ENCODE results near the gene MAPK9.

Gene MAPK9

GRCh38 chr5:180201051-180201987 is 90.6 kb downstream of the MAPK9 start:
- DNase-seq, result peak; percentile 16

- DNase-seq, result no peak
Measured at GRCh38 chr5:180199390-180199789, 92.5 kb downstream of the MAPK9 start.

- DNase-seq, result no peak
Measured at GRCh38 chr5:180198208-180198607, 93.7 kb downstream of the MAPK9 start.

- DNase-seq, result no peak
Measured at GRCh38 chr5:180197016-180197702, 94.7 kb downstream of the MAPK9 start.

GRCh38 chr5:180194410-180195345 is 97.2 kb downstream of the MAPK9 start:
- no peak for DNase-seq

GRCh38 chr5:180193749-180194375 is 98.0 kb downstream of the MAPK9 start:
- no peak for DNase-seq

- no peak for DNase-seq
Measured at GRCh38 chr5:180191716-180192115, 100.2 kb downstream of the MAPK9 start.

GRCh38 chr5:180187767-180188166 is 104.1 kb downstream of the MAPK9 start:
- no peak for DNase-seq
